NT2/D1 (cell line): Measurements from ENCODE around the gene CUL9.

ENCODE experiments used
- SUZ12 ChIP-seq: IDR thresholded peaks from 2 replicates; pipeline ENCODE4 v1.6.1; 2011; ENCODE audit not compliant: insufficient read length, insufficient read depth; ENCODE audit errors: extremely low read depth
- YY1 ChIP-seq: IDR thresholded peaks from 2 replicates; pipeline ENCODE4 v1.6.1; 2011; ENCODE audit not compliant: insufficient read length, insufficient read depth
- ZNF274 ChIP-seq: IDR thresholded peaks from 2 replicates; pipeline ENCODE4 v1.6.1; 2011; ENCODE audit warnings: mild to moderate bottlenecking, low read depth, low read length

DNA sequence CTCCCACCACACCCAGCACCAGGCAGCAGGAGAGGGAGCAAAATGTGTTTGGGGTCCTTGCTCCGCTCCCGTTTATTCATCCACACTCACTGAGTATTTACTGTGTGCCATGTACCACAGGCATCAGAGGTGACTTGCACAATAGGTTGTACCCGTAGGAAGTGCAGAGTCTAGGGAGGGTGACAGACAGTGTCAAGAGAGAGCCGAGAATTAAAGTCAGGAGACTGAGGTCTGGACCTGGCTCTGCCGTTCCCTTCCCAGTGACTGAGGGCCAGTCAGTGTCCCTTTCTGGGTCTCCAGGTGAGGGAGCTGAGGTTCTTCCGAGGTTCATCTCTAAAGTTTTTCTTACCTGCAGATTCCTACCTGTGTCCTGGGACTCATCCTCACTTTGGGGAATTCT, 83.6 kb downstream of the CUL9 start:
- TF ChIP-seq SUZ12 (no peak), YY1 (no peak), ZNF274 (no peak)
